GM19043 (cell line): Measurements from ENCODE around the gene SLC35E2B.

ENCODE experiments used
- ATAC-seq: cut with Tn5 transposase; IDR thresholded peaks from one replicate; pipeline ENCODE4 v1.9.1; 2021; ENCODE audit warnings: low read depth; ENCODE audit not compliant: unreplicated experiment

Gene SLC35E2B

GRCh38 chr1:1615256-1616044, 77.1 kb downstream of the SLC35E2B start, which contains the start of gene MIB2:
Gene MIB2, plus strand, starts transcription at chr1:1615500. Its CDS starts 7,953 bp downstream, at chr1:1623453.
- ATAC-seq, result peak; percentile 82

GRCh38 chr1:1614954-1615255, 77.7 kb downstream of the SLC35E2B start:
- no peak for ATAC-seq

- no peak for ATAC-seq
Measured at GRCh38 chr1:1614204-1614953, 78.2 kb downstream of the SLC35E2B start.

- no peak for ATAC-seq
Measured at GRCh38 chr1:1613509-1614082, 79.0 kb downstream of the SLC35E2B start.

GRCh38 chr1:1612104-1612400, 80.5 kb downstream of the SLC35E2B start:
- ATAC-seq, result no peak

GRCh38 chr1:1610796-1611195, 81.8 kb downstream of the SLC35E2B start:
- ATAC-seq, result no peak

- ATAC-seq, result no peak
Measured at GRCh38 chr1:1609822-1610485, 82.6 kb downstream of the SLC35E2B start.
